ENCODE data around the gene DRICH1. TPM values are rescaled to one million over a fixed set of nuclear protein-coding genes. Genes with fewer than 3 reads are reported as not detected.
"Not testable (repeated sequence)": the region's sequence is repeated elsewhere in the genome, so short reads cannot be mapped to it uniquely, and the experiment has no call there.

DRICH1 gene
- total RNA-seq, 2 experiments from 2014 or later = 0.36 TPM; not detected in 1

GRCh38 chr22:23569716-23570115 lies 62.4 kb downstream of the DRICH1 start:
- no peak overlapping the region for H3K27ac Mint-ChIP-seq
- peaks cover 20% of the 10 kb centered on the region for H3K27me3 Mint-ChIP-seq (ENCODE audit: low read depth)
- peaks cover 7% of the 10 kb centered on the region for H3K4me1 Mint-ChIP-seq (ENCODE audit: low read depth)
- no peaks in the 10 kb centered on the region for H3K36me3 Mint-ChIP-seq (ENCODE audit: low read depth)
- intact Hi-C loops (cut with micrococcal nuclease) = no loop called here
- H3K9me3 Mint-ChIP-seq = no peaks in the 10 kb centered on the region
- CTCF ChIA-PET = no interaction called here
- no peak overlapping the region for H3K4me3 Mint-ChIP-seq
- no peak for DNase-seq

DNA sequence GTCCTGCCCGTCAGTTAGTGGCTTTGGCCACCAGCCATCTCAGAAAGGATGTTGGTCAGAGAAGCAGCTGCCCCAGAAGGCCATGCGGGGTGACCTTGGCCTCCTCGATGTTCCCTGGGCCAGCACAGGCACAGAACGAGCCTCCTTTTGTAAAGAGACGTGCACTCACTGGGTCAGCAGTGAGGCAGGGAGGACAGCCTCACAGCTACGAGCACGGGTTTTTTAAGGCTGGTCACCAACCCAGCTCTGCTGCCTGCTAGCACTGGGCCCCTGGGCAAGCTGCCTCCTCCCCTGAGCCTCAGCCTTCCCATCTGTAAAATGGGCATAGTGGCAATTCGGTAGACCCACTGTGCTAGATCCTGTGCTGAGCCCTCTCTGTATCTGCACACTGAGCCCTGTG lies 62.8 kb downstream of the DRICH1 start:
- peaks cover 7% of the 10 kb centered on the region for H3K4me1 Mint-ChIP-seq (ENCODE audit: low read depth)
- H3K9me3 Mint-ChIP-seq = no peaks in the 10 kb centered on the region
- intact Hi-C loops (cut with micrococcal nuclease) = no loop called here
- CTCF ChIA-PET = no interaction called here
- peaks cover 23% of the 10 kb centered on the region for H3K27me3 Mint-ChIP-seq (ENCODE audit: low read depth)
- no peaks in the 10 kb centered on the region for H3K36me3 Mint-ChIP-seq (ENCODE audit: low read depth)
- no peak overlapping the region for H3K4me3 Mint-ChIP-seq
- no peak overlapping the region for H3K27ac Mint-ChIP-seq
- no peak for DNase-seq

DNA sequence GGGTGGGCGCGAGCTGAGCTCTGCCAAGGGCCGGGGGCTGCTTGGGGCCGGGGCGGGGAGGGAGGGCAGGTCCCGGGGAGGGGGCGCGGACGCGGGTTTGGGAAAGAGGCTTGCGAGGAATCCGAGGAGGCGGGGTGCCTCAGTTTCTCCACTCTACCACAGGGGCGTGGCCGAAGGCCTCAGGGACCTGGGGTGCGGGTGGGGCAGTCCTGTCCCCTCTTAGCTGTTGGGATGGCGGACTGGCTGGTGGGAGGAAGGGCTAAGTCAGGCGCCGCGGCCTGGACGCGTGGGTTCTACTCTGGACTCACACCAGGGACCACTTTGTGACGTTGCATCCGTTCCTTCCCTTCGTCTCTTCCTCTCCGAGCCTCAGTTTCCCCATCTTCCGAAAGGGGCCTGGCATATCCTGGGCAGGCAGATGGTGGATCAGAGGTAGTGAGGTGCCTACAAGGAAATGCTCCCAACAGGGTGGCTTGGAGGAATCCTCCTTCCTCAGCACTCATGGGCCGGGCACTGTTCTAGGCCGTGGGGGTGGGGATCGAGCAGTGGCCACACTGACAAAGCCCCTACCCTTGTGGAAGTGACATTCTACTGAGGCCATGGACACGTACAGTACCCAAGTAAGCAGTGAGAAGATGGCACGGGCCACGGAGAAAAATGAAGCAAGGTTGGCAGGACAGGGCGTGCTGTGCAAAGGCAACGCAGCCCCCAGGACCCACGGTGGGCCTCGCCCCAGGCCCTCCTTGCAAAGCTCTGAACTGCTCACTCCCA lies 65.2 kb downstream of the DRICH1 start:
- CTCF ChIA-PET = interaction anchor here (0.5 kb wide), 1 partner anchor 25 kb away, joined by 3 read pairs; no protein-coding TSS in a partner anchor
- no peak for DNase-seq

GRCh38 chr22:23565915-23566704 lies 66.0 kb downstream of the DRICH1 start:
- H3K27me3 Mint-ChIP-seq (ENCODE audit: low read depth) = peaks cover 28% of the 10 kb centered on the region
- peak overlapping the region; percentile 71 for H3K4me3 Mint-ChIP-seq
- no peaks in the 10 kb centered on the region for H3K36me3 Mint-ChIP-seq (ENCODE audit: low read depth)
- H3K9me3 Mint-ChIP-seq = no peaks in the 10 kb centered on the region
- no peak for DNase-seq
- CTCF ChIA-PET = interaction anchor here (0.5 kb wide), 1 partner anchor 25 kb away, joined by 3 read pairs; no protein-coding TSS in a partner anchor
- H3K27ac Mint-ChIP-seq = no peak overlapping the region
- intact Hi-C loops (cut with micrococcal nuclease) = no loop called here
- H3K4me1 Mint-ChIP-seq (ENCODE audit: low read depth) = peaks cover 7% of the 10 kb centered on the region

More for the DNA sequence above, 65.2 kb downstream of the DRICH1 start:
- Mint-ChIP-seq H3K27me3 (ENCODE audit: low read depth) (peaks cover 28% of the 10 kb centered on the region), H3K4me3 (peak overlapping the region; percentile 46), H3K4me1 (ENCODE audit: low read depth) (peaks cover 7% of the 10 kb centered on the region), H3K9me3 (no peaks in the 10 kb centered on the region), H3K27ac (no peak overlapping the region), H3K36me3 (ENCODE audit: low read depth) (no peaks in the 10 kb centered on the region)
- intact Hi-C loops (cut with micrococcal nuclease) = no loop called here

- peaks cover 28% of the 10 kb centered on the region for H3K27me3 Mint-ChIP-seq (ENCODE audit: low read depth)
- peak overlapping the region; percentile 71 for H3K4me3 Mint-ChIP-seq
- H3K27ac Mint-ChIP-seq = no peak overlapping the region
- DNase-seq = peak; percentile 20
- no peaks in the 10 kb centered on the region for H3K36me3 Mint-ChIP-seq (ENCODE audit: low read depth)
- intact Hi-C loops (cut with micrococcal nuclease) = no loop called here
- peaks cover 7% of the 10 kb centered on the region for H3K4me1 Mint-ChIP-seq (ENCODE audit: low read depth)
- CTCF ChIA-PET = interaction anchor here (0.6 kb wide), 1 partner anchor 44 kb away, joined by 3 read pairs; no protein-coding TSS in a partner anchor
- no peaks in the 10 kb centered on the region for H3K9me3 Mint-ChIP-seq
These were observed 66.7 kb downstream of the DRICH1 start for GRCh38 chr22:23565305-23565914.

- intact Hi-C loops (cut with micrococcal nuclease) = no loop called here
- H3K4me3 Mint-ChIP-seq = no peak overlapping the region
- H3K27me3 Mint-ChIP-seq (ENCODE audit: low read depth) = peaks cover 28% of the 10 kb centered on the region
- no peak for DNase-seq
- no peaks in the 10 kb centered on the region for H3K36me3 Mint-ChIP-seq (ENCODE audit: low read depth)
- H3K4me1 Mint-ChIP-seq (ENCODE audit: low read depth) = peaks cover 7% of the 10 kb centered on the region
- CTCF ChIA-PET = no interaction called here
- no peaks in the 10 kb centered on the region for H3K9me3 Mint-ChIP-seq
- H3K27ac Mint-ChIP-seq = no peak overlapping the region
These were observed 67.8 kb downstream of the DRICH1 start for GRCh38 chr22:23564276-23564675.

- no peak for DNase-seq
- peaks cover 28% of the 10 kb centered on the region for H3K27me3 Mint-ChIP-seq (ENCODE audit: low read depth)
- H3K4me1 Mint-ChIP-seq (ENCODE audit: low read depth) = peaks cover 7% of the 10 kb centered on the region
- no peak overlapping the region for H3K4me3 Mint-ChIP-seq
- no peak overlapping the region for H3K27ac Mint-ChIP-seq
- H3K36me3 Mint-ChIP-seq (ENCODE audit: low read depth) = no peaks in the 10 kb centered on the region
- H3K9me3 Mint-ChIP-seq = no peaks in the 10 kb centered on the region
- intact Hi-C loops (cut with micrococcal nuclease) = no loop called here
- CTCF ChIA-PET = no interaction called here
These were observed 69.0 kb downstream of the DRICH1 start for GRCh38 chr22:23563111-23563510.

DNA sequence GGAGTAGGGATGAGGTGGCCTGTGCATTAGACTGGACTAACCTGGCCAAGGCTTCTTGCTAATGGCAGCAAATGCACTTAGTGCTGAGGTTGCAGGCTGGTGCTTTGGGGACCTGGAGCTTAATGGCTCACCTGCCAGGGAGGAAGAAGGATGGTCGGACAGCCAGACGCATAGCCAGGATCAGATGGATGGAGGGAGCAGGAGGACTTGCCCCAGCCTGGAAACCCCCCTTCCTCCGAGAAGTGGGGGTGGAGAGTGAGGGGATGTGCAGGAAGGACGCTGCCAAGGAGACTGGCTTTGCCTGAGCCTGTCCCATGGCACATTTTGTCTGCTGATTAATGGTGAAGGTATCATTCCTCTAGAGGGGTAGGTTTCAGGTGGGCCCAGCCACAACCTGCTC lies 69.9 kb downstream of the DRICH1 start:
- CTCF ChIA-PET = no interaction called here
- peaks cover 7% of the 10 kb centered on the region for H3K4me1 Mint-ChIP-seq (ENCODE audit: low read depth)
- no peaks in the 10 kb centered on the region for H3K36me3 Mint-ChIP-seq (ENCODE audit: low read depth)
- H3K4me3 Mint-ChIP-seq = no peak overlapping the region
- no peaks in the 10 kb centered on the region for H3K9me3 Mint-ChIP-seq
- no peak overlapping the region for H3K27ac Mint-ChIP-seq
- intact Hi-C loops (cut with micrococcal nuclease) = no loop called here
- DNase-seq = no peak
- peaks cover 23% of the 10 kb centered on the region for H3K27me3 Mint-ChIP-seq (ENCODE audit: low read depth)

GRCh38 chr22:23561025-23561510 lies 71.1 kb downstream of the DRICH1 start:
- CTCF ChIA-PET; H3K36me3 Mint-ChIP-seq (ENCODE audit: low read depth); DNase-seq; H3K4me3 Mint-ChIP-seq; H3K9me3 Mint-ChIP-seq; H3K4me1 Mint-ChIP-seq (ENCODE audit: low read depth); H3K27ac Mint-ChIP-seq; intact Hi-C loops (cut with micrococcal nuclease): not testable (repeated sequence)
- H3K27me3 Mint-ChIP-seq (ENCODE audit: low read depth) = peaks cover 18% of the 10 kb centered on the region

- H3K36me3 Mint-ChIP-seq (ENCODE audit: low read depth); DNase-seq; H3K9me3 Mint-ChIP-seq; H3K4me1 Mint-ChIP-seq (ENCODE audit: low read depth); intact Hi-C loops (cut with micrococcal nuclease); H3K4me3 Mint-ChIP-seq; H3K27ac Mint-ChIP-seq: not testable (repeated sequence)
- peaks cover 10% of the 10 kb centered on the region for H3K27me3 Mint-ChIP-seq (ENCODE audit: low read depth)
- CTCF ChIA-PET = interaction anchor here (0.6 kb wide), 1 partner anchor 195 kb away, joined by 7 read pairs; no protein-coding TSS in a partner anchor
These were observed 71.9 kb downstream of the DRICH1 start for GRCh38 chr22:23560215-23560614.
